ENCODE measurements around the gene LCTL. TPM values are rescaled to one million over a fixed set of nuclear protein-coding genes. Genes with fewer than 3 reads are reported as not detected.

Gene LCTL
- total RNA-seq, 1 experiment from 2014 or later = not detected

- Histone ChIP-seq H3K9me3 (ENCODE audit: control insufficient read depth in 1 of 2, insufficient read depth in 1 of 2, low read depth in 1 of 2, low read length in 2 of 2) (no peaks in the 10 kb centered on the region), H3K4me2 (ENCODE audit: low read length) (no peak overlapping the region), H3K4me1 (ENCODE audit: control insufficient read depth in 1 of 2, insufficient read depth in 2 of 2, low read length in 2 of 2) (no peaks in the 10 kb centered on the region), H4K20me1 (ENCODE audit: insufficient read depth) (no peaks in the 10 kb centered on the region), H3K27me3 (ENCODE audit: insufficient read depth, low read length) (no peaks in the 10 kb centered on the region), H3K36me3 (ENCODE audit: control insufficient read depth in 1 of 2, insufficient read depth in 2 of 2, low read length in 2 of 2) (no peaks in the 10 kb centered on the region), H3K27ac (ENCODE audit: low read depth, low read length) (no peak overlapping the region), H3K9me2 (ENCODE audit: insufficient read depth) (no peaks in the 10 kb centered on the region), H3K79me2 (ENCODE audit: insufficient read depth, low read length) (no peaks in the 10 kb centered on the region), H2AFZ (ENCODE audit: low read depth, low read length, poor library complexity, severe bottlenecking) (no peak overlapping the region), H3K4me3 (replicated peaks in 1 of 2; ENCODE audit: low read depth in 1 of 2, low read length in 2 of 2) (no peak overlapping the region), H3K9ac (ENCODE audit: low read length) (no peak overlapping the region)
- ATAC-seq (no peak), DNase-seq (ENCODE audit: low read depth, low spot score) (no peak)
- intact Hi-C loops (cut with micrococcal nuclease) = no loop called here
- no peak for TF ChIP-seq EGR1 (IDR thresholded peaks at IDR 0.05; ENCODE audit: low read depth)
- TF ChIP-seq, protein P1, sequence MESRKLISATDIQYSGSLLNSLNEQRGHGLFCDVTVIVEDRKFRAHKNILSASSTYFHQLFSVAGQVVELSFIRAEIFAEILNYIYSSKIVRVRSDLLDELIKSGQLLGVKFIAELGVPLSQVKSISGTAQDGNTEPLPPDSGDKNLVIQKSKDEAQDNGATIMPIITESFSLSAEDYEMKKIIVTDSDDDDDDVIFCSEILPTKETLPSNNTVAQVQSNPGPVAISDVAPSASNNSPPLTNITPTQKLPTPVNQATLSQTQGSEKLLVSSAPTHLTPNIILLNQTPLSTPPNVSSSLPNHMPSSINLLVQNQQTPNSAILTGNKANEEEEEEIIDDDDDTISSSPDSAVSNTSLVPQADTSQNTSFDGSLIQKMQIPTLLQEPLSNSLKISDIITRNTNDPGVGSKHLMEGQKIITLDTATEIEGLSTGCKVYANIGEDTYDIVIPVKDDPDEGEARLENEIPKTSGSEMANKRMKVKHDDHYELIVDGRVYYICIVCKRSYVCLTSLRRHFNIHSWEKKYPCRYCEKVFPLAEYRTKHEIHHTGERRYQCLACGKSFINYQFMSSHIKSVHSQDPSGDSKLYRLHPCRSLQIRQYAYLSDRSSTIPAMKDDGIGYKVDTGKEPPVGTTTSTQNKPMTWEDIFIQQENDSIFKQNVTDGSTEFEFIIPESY (IDR thresholded peaks at IDR 0.05; ENCODE audit: extremely low read depth, insufficient replicate concordance, low read length) = no peak
- TF ChIP-seq EZH2 (IDR thresholded peaks at IDR 0.05) = no peak
- no peak for TF ChIP-seq EZH2phosphoT487 (IDR thresholded peaks at IDR 0.05; ENCODE audit: borderline replicate concordance)
- no peak for TF ChIP-seq RAD21 (IDR thresholded peaks at IDR 0.05; ENCODE audit: low read depth)
- no peak for TF ChIP-seq TCF7L2 (IDR thresholded peaks at IDR 0.05; ENCODE audit: borderline replicate concordance, extremely low read depth, insufficient read depth, insufficient read length)
- no peak for TF ChIP-seq SRF (IDR thresholded peaks at IDR 0.05; ENCODE audit: low read depth)
- no peak for TF ChIP-seq SIN3A (IDR thresholded peaks at IDR 0.05; ENCODE audit: low read depth)
- no peak for TF ChIP-seq JUND (IDR thresholded peaks at IDR 0.05)
- no peak for TF ChIP-seq POLR2AphosphoS5 (IDR thresholded peaks at IDR 0.05; ENCODE audit: low read depth, low read length)
- TF ChIP-seq, protein P2, sequence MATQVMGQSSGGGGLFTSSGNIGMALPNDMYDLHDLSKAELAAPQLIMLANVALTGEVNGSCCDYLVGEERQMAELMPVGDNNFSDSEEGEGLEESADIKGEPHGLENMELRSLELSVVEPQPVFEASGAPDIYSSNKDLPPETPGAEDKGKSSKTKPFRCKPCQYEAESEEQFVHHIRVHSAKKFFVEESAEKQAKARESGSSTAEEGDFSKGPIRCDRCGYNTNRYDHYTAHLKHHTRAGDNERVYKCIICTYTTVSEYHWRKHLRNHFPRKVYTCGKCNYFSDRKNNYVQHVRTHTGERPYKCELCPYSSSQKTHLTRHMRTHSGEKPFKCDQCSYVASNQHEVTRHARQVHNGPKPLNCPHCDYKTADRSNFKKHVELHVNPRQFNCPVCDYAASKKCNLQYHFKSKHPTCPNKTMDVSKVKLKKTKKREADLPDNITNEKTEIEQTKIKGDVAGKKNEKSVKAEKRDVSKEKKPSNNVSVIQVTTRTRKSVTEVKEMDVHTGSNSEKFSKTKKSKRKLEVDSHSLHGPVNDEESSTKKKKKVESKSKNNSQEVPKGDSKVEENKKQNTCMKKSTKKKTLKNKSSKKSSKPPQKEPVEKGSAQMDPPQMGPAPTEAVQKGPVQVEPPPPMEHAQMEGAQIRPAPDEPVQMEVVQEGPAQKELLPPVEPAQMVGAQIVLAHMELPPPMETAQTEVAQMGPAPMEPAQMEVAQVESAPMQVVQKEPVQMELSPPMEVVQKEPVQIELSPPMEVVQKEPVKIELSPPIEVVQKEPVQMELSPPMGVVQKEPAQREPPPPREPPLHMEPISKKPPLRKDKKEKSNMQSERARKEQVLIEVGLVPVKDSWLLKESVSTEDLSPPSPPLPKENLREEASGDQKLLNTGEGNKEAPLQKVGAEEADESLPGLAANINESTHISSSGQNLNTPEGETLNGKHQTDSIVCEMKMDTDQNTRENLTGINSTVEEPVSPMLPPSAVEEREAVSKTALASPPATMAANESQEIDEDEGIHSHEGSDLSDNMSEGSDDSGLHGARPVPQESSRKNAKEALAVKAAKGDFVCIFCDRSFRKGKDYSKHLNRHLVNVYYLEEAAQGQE (IDR thresholded peaks at IDR 0.05; ENCODE audit: low read depth) = no peak
- TF ChIP-seq ZNF274 (IDR thresholded peaks at IDR 0.05; ENCODE audit: low read depth, low read length) = no peak
- no peak for TF ChIP-seq SP1 (IDR thresholded peaks at IDR 0.05; ENCODE audit: low read depth)
- no TSS peak for BruUV-seq (replicated peaks)
- POLR2A ChIA-PET = interaction anchor here (0.6 kb wide), 1 partner anchor 140 kb away, joined by 7 read pairs; no protein-coding TSS in a partner anchor
- RAD21 ChIA-PET (ENCODE audit: low non-redundant PET in 1 of 2, low total read pairs in 2 of 2, uncharacterized antibody in 2 of 2, unreplicated experiment in 2 of 2) = no interaction called here
- CTCF ChIA-PET = no interaction called here
Measured at GRCh38 chr15:66560856-66561525, 4.8 kb downstream of the LCTL start.
